ENCODE results near the gene CHCT1. TPM values are rescaled to one million over a fixed set of nuclear protein-coding genes. Genes with fewer than 3 reads are reported as not detected.

Gene CHCT1
- total and polyA plus RNA-seq, 2 donors (not counting 3 experiments of a cell fraction or from before 2014, with no cell fraction given): not detected

DNA sequence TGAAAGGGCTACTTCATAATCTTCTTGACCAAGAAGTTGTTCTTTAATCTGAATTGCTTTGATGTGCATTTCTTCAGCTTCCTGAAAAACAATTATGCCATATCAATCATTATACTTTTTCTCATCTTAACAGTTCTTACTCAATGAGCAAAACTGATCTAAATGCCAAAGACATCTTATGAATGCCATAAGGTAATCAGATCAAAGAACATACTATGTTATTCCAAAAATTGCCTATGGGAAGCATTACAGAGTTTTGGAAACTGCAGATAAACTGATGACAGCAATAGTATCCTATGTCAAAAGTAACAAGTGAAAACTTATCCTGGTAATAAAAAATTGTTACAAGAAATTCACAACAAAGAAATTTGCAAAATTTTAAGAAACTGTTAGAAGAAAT is 29.7 kb downstream of the CHCT1 start:
- Histone ChIP-seq H3K9ac (replicated peaks; ENCODE audit: extremely low read depth, insufficient read depth, low read length) (no peak overlapping the region), H3K9me3 (replicated peaks; ENCODE audit: control insufficient read depth, insufficient read depth, low read length) (no peaks in the 10 kb centered on the region), H3K4me1 (ENCODE audit: control insufficient read depth, extremely low read depth, insufficient read depth, low read length) (no peaks in the 10 kb centered on the region), H3K4me2 (ENCODE audit: insufficient read depth, low read length) (no peak overlapping the region), H3K36me3 (ENCODE audit: control insufficient read depth in 2 of 2, extremely low read depth in 1 of 2, insufficient read depth in 2 of 2, low read length in 2 of 2) (peaks cover 8 to 11% of the 10 kb centered on the region in 2 experiments), H2AFZ (ENCODE audit: low read depth, low read length) (no peak overlapping the region), H3K27ac (ENCODE audit: insufficient read depth, low read depth, low read length) (no peak overlapping the region), H4K20me1 (replicated peaks; ENCODE audit: control insufficient read depth, extremely low read depth, insufficient read depth, low read length) (no peaks in the 10 kb centered on the region), H3K4me3 (replicated peaks in 1 of 3; ENCODE audit: insufficient read depth in 1 of 3, low read depth in 1 of 3, low read length in 3 of 3) (no peak overlapping the region), H3K27me3 (ENCODE audit: control insufficient read depth in 2 of 2, insufficient read depth in 2 of 2, low read length in 2 of 2) (no peaks in the 10 kb centered on the region), H3K9me1 (replicated peaks; ENCODE audit: control insufficient read depth, extremely low read depth, insufficient read depth, low read length) (no peaks in the 10 kb centered on the region), H3K79me2 (ENCODE audit: control insufficient read depth, insufficient read depth, low read length) (no peaks in the 10 kb centered on the region)
- no peak for TF ChIP-seq JUN (IDR thresholded peaks at IDR 0.05; ENCODE audit: borderline replicate concordance, insufficient read depth, insufficient read length, low read depth)
- no peak for TF ChIP-seq MYC (IDR thresholded peaks at IDR 0.05; ENCODE audit: low read depth, low read length)
- no peak for TF ChIP-seq POLR2A (IDR thresholded peaks at IDR 0.05; ENCODE audit: low read depth, low read length)
- TF ChIP-seq, protein P1, sequence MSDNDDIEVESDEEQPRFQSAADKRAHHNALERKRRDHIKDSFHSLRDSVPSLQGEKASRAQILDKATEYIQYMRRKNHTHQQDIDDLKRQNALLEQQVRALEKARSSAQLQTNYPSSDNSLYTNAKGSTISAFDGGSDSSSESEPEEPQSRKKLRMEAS (IDR thresholded peaks at IDR 0.05; ENCODE audit: insufficient read depth, insufficient read length): no peak
- TF ChIP-seq POLR2AphosphoS5 (IDR thresholded peaks at IDR 0.05; ENCODE audit: insufficient read depth, low read depth, low read length): no peak
- no peak for TF ChIP-seq FOS (IDR thresholded peaks at IDR 0.05; ENCODE audit: borderline replicate concordance, insufficient read depth, low read length)
- no peak for TF ChIP-seq EZH2 (IDR thresholded peaks at IDR 0.05; ENCODE audit: borderline replicate concordance, low read depth, low read length, severe bottlenecking)
- TF ChIP-seq GATA2 (IDR thresholded peaks at IDR 0.05; ENCODE audit: insufficient read depth, insufficient read length, low read depth, low read length): no peak
- CTCF ChIA-PET: no interaction called here
- dilution Hi-C loops (cut with MboI; ENCODE audit: extremely low pct_ligation_motif_present, low sequenced_read_pairs): no loop called here
- DNase-seq (ENCODE audit: low read depth, low spot score): no peak
- FAIRE-seq: peak; percentile 49
- POLR2A ChIA-PET: no interaction called here
- intact Hi-C loops (cut with micrococcal nuclease): no loop called here
- BruUV-seq (replicated peaks): no TSS peak

DNA sequence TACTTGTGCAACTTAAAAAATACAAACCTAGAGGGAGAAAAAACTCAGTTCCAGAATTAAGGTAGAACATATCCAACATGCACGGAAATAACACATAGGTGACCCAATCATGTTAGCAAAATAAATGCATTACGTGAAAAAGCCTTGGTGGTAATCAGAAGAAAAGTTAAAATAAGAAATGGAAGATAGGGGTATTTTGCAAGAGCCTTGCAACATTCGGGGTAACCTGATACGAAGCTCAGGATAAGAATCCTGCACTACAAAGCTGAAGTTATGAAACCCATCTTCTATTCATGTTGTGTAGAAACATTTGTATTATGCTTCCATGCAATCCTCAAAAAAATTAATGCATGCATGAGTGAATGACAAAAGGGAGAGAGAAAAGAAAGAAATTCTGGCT is 33.1 kb downstream of the CHCT1 start:
- ChIA-PET POLR2A (no interaction called here), CTCF (no interaction called here)
- H3K36me3 ChIP-seq (ENCODE audit: control insufficient read depth in 2 of 2, extremely low read depth in 1 of 2, insufficient read depth in 2 of 2, low read length in 2 of 2): peaks cover 8 to 9% of the 10 kb centered on the region in 2 experiments
- no peaks in the 10 kb centered on the region for H3K9me3 ChIP-seq (replicated peaks; ENCODE audit: control insufficient read depth, insufficient read depth, low read length)
- no peaks in the 10 kb centered on the region for H3K27me3 ChIP-seq (ENCODE audit: control insufficient read depth in 2 of 2, insufficient read depth in 2 of 2, low read length in 2 of 2)
- H3K79me2 ChIP-seq (ENCODE audit: control insufficient read depth, insufficient read depth, low read length): no peaks in the 10 kb centered on the region
- H2AFZ ChIP-seq (ENCODE audit: low read depth, low read length): no peak overlapping the region
- no peak overlapping the region for H3K4me3 ChIP-seq (replicated peaks in 1 of 3; ENCODE audit: insufficient read depth in 1 of 3, low read depth in 1 of 3, low read length in 3 of 3)
- no peaks in the 10 kb centered on the region for H3K4me1 ChIP-seq (ENCODE audit: control insufficient read depth, extremely low read depth, insufficient read depth, low read length)
- no peak overlapping the region for H3K27ac ChIP-seq (ENCODE audit: insufficient read depth, low read depth, low read length)
- TF ChIP-seq FOS (IDR thresholded peaks at IDR 0.05; ENCODE audit: borderline replicate concordance, insufficient read depth, low read length): no peak
- no peak for TF ChIP-seq JUN (IDR thresholded peaks at IDR 0.05; ENCODE audit: borderline replicate concordance, insufficient read depth, insufficient read length, low read depth)
- no peak for TF ChIP-seq POLR2AphosphoS5 (IDR thresholded peaks at IDR 0.05; ENCODE audit: insufficient read depth, low read depth, low read length)
- no peak for TF ChIP-seq GATA2 (IDR thresholded peaks at IDR 0.05; ENCODE audit: insufficient read depth, insufficient read length, low read depth, low read length)
- DNase-seq (ENCODE audit: low read depth, low spot score) (no peak), FAIRE-seq (no peak)
- no peak overlapping the region for H3K4me2 ChIP-seq (ENCODE audit: insufficient read depth, low read length)
- no TSS peak for BruUV-seq (replicated peaks)
- H4K20me1 ChIP-seq (replicated peaks; ENCODE audit: control insufficient read depth, extremely low read depth, insufficient read depth, low read length): no peaks in the 10 kb centered on the region
- H3K9ac ChIP-seq (replicated peaks; ENCODE audit: extremely low read depth, insufficient read depth, low read length): no peak overlapping the region
- dilution Hi-C loops (cut with MboI; ENCODE audit: extremely low pct_ligation_motif_present, low sequenced_read_pairs): no loop called here
- intact Hi-C loops (cut with micrococcal nuclease): no loop called here
- no peaks in the 10 kb centered on the region for H3K9me1 ChIP-seq (replicated peaks; ENCODE audit: control insufficient read depth, extremely low read depth, insufficient read depth, low read length)
